T-helper 2 cell treated with Interferon-gamma antibody and Interleukin-4, amounts not matched to agents 100 ng/mL and 5 ng/mL, for 36 hours (primary cell): ENCODE results near the gene FAM219B. TPM values are rescaled to one million over a fixed set of nuclear protein-coding genes. Genes with fewer than 3 reads are reported as not detected.
"Not testable (repeated sequence)": the region's sequence is repeated elsewhere in the genome, so short reads cannot be mapped to it uniquely, and the experiment has no call there.

Experiments
- intact Hi-C: fragments of 100-400 bp; cut with micrococcal nuclease; formaldehyde crosslinking; loops from one replicate; pipeline ENCODE4 v1.15.1; 2023
- total RNA-seq: library from RNA; stranded (reverse); gene quantifications from 2 replicates; pipeline ENCODE4 v1.2.3, GENCODE V29; 2022

The FAM219B gene
- 85.8 and 86.5 TPM in 2 replicates for total RNA-seq

- intact Hi-C loops = loop anchor here (2.0 to 5.0 kb wide), 5 partner anchors 16 to 124 kb away; partner anchors contain the start of genes CSK, MPI, SCAMP2 and ULK3
These were observed at the start of gene FAM219B for GRCh38 chr15:74906450-74907162. TSS of gene FAM219B (minus strand) at chr15:74906851. CDS start at chr15:74906800, 51 bp downstream.

GRCh38 chr15:74955796-74956647 is 49.4 kb upstream of the FAM219B start:
- intact Hi-C loops = loop anchor here (1.0 to 5.0 kb wide), 3 partner anchors 18 to 246 kb away; partner anchors contain the start of genes C15orf39 and COX5A

- intact Hi-C loops = loop anchor here (5.0 kb wide), 1 partner anchor 247 kb away; the partner anchor contains the start of gene C15orf39
These were observed 48.4 kb upstream of the FAM219B start for GRCh38 chr15:74955017-74955416.

- intact Hi-C loops = loop anchor here (5.0 kb wide), 2 partner anchors 47 to 167 kb away; partner anchors contain the start of gene FAM219B
These were observed 47.9 kb upstream of the FAM219B start for GRCh38 chr15:74954515-74954914.

GRCh38 chr15:74951006-74951405 is 44.4 kb upstream of the FAM219B start:
- intact Hi-C loops = loop anchor here (2.0 to 5.0 kb wide), 3 partner anchors 44 to 316 kb away; partner anchors contain the start of gene FAM219B

GRCh38 chr15:74950078-74950908 is 43.6 kb upstream of the FAM219B start:
- intact Hi-C loops = loop anchor here (1.0 to 5.0 kb wide), 4 partner anchors 43 to 315 kb away; partner anchors contain the start of gene FAM219B

- intact Hi-C loops = loop anchor here (1.0 kb wide), 5 partner anchors 19 to 322 kb away; partner anchors contain the start of genes CLK3, RPP25, SCAMP2 and ULK3
These were observed 31.1 kb upstream of the FAM219B start, which contains the start of gene COX5A for GRCh38 chr15:74937590-74938371. TSS of gene COX5A (minus strand) at chr15:74938073. CDS start at chr15:74938014, 59 bp downstream.

GRCh38 chr15:74937272-74937589 is 30.6 kb upstream of the FAM219B start:
- intact Hi-C loops = no loop called here

- intact Hi-C loops = not testable (repeated sequence)
These were observed 28.5 kb upstream of the FAM219B start for GRCh38 chr15:74935193-74935592.

GRCh38 chr15:74933573-74933972 is 26.9 kb upstream of the FAM219B start:
- intact Hi-C loops = no loop called here

- intact Hi-C loops = no loop called here
These were observed 22.1 kb upstream of the FAM219B start for GRCh38 chr15:74928771-74929198.

GRCh38 chr15:74924525-74924924 is 17.9 kb upstream of the FAM219B start:
- intact Hi-C loops = no loop called here

- intact Hi-C loops = no loop called here
These were observed 13.8 kb upstream of the FAM219B start for GRCh38 chr15:74920456-74920855.

GRCh38 chr15:74917676-74918075 is 11.0 kb upstream of the FAM219B start:
- intact Hi-C loops = no loop called here

GRCh38 chr15:74913799-74914198 is 7.1 kb upstream of the FAM219B start:
- intact Hi-C loops = not testable (repeated sequence)

GRCh38 chr15:74913041-74913440 is 6.4 kb upstream of the FAM219B start:
- intact Hi-C loops = no loop called here

- intact Hi-C loops = loop anchor here (5.0 kb wide), 3 partner anchors 36 to 126 kb away; partner anchors contain the start of genes CSK and SCAMP2
These were observed 2.0 kb upstream of the FAM219B start for GRCh38 chr15:74908635-74909034.

GRCh38 chr15:74907163-74907870 is 666 bp upstream of the FAM219B start:
- intact Hi-C loops = loop anchor here (2.0 to 5.0 kb wide), 5 partner anchors 17 to 125 kb away; partner anchors contain the start of genes CSK, MPI, SCAMP2 and ULK3

- intact Hi-C loops = loop anchor here (2.0 to 5.0 kb wide), 5 partner anchors 15 to 124 kb away; partner anchors contain the start of genes CSK, MPI, SCAMP2 and ULK3
These were observed 593 bp downstream of the FAM219B start for GRCh38 chr15:74906067-74906449.
